A549 treated with AZD9567 at 1 μM for 4 hours (cell line): ENCODE measurements around the gene EPGN. TPM values are rescaled to one million over a fixed set of nuclear protein-coding genes. Genes with fewer than 3 reads are reported as not detected.

Experiments
- total RNA-seq: library from RNA; stranded (reverse); fragments of 200-300 nt; extraction: Qiagen RNA extraction; gene quantifications from 5 replicates; pipeline ENCODE4 v1.2.3, GENCODE V29; 2022; ENCODE audit not compliant: insufficient read depth

EPGN gene, protein sequence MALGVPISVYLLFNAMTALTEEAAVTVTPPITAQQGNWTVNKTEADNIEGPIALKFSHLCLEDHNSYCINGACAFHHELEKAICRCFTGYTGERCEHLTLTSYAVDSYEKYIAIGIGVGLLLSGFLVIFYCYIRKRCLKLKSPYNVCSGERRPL
- total RNA-seq = 0.07 TPM in 1 of 5 replicates, not detected in the others

DNA sequence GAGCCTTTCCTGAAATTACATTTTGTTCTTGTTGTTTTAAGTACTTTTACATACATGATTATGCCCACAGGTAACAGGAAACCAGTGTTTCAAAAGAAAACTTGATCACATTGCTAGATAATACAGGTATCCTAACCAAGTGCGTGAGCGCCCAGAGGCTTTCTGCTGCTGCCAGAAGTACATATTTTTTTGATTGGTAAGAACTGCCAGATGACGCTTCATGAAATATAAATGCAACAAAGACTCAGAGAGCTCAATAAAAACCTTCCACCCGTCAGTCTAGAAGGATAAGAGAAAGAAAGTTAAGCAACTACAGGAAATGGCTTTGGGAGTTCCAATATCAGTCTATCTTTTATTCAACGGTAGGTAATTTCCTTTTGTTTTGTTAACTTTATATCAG is at the start of gene EPGN:
TSS of gene EPGN (plus strand) at position 256 of the 400 bp plus-strand sequence. CDS start at position 320, 64 bp downstream.

GRCh38 chr4:74364652-74365491 is 56.6 kb downstream of the EPGN start, which contains the start of gene EREG:
Gene EREG (plus strand): TSS chr4:74365145. CDS start chr4:74365309, 164 bp downstream.

Other genes with a start within 250 kb of the EPGN start
- gene CXCL2, start 209.3 kb upstream of the EPGN start, total RNA-seq = 10.6 to 14.1 TPM (median 11.8 TPM) in 5 replicates
- gene MTHFD2L, start 150.4 kb upstream of the EPGN start, total RNA-seq = 6.5 to 10.6 TPM (median 9.5 TPM) in 5 replicates
- gene EREG, start 56.7 kb downstream of the EPGN start, total RNA-seq = 10.7 to 19.1 TPM (median 17.1 TPM) in 5 replicates
- 27.6 to 36.7 TPM (median 32.3 TPM) in 5 replicates for gene AREG, start 136.7 kb downstream of the EPGN start, total RNA-seq